Activated naive CD4-positive, alpha-beta T cell treated with anti-CD3 and anti-CD28 coated beads, Interleukin-2, amount 50 U/mL, for 16 hours (primary cell): ENCODE measurements around the gene FUNDC2.

Experiments
- DNase-seq: peaks from one replicate; pipeline ENCODE4 v3.0.0-alpha.2; 2020

FUNDC2 gene

DNA sequence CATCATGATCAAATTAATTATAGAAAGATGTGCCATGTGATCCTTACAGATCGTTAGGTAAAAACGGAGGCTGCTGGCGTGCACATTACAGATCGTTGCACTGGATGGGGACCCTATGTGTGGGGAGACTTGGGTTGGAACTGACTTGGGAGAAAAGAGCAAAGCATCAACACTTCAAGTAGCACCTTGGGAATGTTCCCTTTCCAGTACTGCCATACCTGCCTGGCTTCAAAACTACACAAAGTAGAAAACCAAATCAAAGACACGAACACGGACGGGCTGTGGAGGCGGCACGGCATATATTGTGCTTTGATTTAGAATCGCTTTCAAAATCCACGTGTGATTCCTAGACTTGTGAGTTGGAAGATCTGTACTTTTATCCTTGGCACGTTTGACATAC, 43.4 kb downstream of the FUNDC2 start:
- no peak for DNase-seq

GRCh38 chrX:155070663-155070974, 44.0 kb downstream of the FUNDC2 start:
- DNase-seq, result peak; percentile 11

- DNase-seq, result peak; percentile 69
These were observed 44.5 kb downstream of the FUNDC2 start, which contains the start of the genes BRCC3, CMC4 and MTCP1 for GRCh38 chrX:155070975-155071693. Gene BRCC3, plus strand, starts transcription at chrX:155071508. Its CDS starts 20 bp downstream, at chrX:155071528. Gene CMC4, minus strand, starts transcription at chrX:155071136. Its CDS starts 7,113 bp downstream, at chrX:155064023. Gene MTCP1, minus strand, starts transcription at chrX:155071136. Its CDS starts 5,126 bp downstream, at chrX:155066010.

- no peak for DNase-seq
These were observed 45.1 kb downstream of the FUNDC2 start for GRCh38 chrX:155071694-155072280.

GRCh38 chrX:155086202-155086840, 59.7 kb downstream of the FUNDC2 start:
- DNase-seq, result peak; percentile 45

- DNase-seq, result no peak
These were observed 60.5 kb downstream of the FUNDC2 start for GRCh38 chrX:155086961-155087735.

DNA sequence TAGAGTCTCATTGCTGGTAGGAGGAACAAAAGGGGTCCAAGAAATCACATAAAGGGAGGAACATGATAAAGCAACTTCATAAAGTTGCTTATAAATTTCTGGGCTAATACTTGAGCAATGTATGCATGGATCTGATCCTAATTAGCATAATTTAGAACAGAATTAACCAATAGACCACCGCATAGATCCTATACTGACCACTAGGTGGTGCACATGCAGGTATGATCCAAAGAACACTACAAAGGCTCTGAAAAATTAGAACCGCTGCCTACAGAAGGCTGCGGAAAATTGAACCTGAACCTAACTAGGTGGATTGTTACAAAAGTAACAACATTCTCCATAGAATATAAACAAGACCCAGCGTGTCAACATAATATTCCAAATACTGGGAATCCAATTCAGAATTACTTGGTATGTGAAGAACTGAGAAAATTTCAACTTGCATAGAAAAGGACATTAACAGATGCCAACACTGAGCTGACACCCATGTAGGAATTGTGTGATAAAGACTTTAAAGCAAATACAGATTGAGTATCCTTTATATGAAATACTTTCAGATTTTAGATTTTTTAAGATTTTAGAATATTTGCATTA, 67.9 kb downstream of the FUNDC2 start:
- DNase-seq, result peak; percentile 17

DNA sequence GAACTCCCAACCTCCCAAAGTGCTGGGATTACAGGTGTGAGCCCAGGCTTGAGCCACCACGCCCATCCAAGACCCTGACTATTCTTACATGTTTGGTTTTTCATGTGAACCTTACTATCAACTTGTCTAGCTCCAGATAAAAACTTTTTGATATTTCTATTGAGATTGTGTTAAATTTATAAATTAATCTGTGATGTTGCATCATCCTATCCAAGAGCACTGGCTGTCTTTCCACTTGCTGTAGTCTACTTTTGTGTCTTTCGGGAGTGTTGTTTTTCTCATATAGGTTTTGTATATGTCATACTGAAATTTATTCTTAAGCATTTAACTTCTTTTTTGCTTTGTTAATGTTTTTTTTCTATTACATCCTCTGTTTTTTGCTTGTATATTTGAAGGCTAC, 79.3 kb downstream of the FUNDC2 start:
- no peak for DNase-seq

GRCh38 chrX:155108427-155108826, 81.8 kb downstream of the FUNDC2 start:
- no peak for DNase-seq
